ENCODE measurements around the gene ENAH. TPM values are rescaled to one million over a fixed set of nuclear protein-coding genes. Genes with fewer than 3 reads are reported as not detected.
A peak's percentile ranks its signal among the peaks of the same experiment; 100 is the strongest.

The ENAH gene
- total RNA-seq, 1 experiment from 2014 or later = 285 TPM

DNA sequence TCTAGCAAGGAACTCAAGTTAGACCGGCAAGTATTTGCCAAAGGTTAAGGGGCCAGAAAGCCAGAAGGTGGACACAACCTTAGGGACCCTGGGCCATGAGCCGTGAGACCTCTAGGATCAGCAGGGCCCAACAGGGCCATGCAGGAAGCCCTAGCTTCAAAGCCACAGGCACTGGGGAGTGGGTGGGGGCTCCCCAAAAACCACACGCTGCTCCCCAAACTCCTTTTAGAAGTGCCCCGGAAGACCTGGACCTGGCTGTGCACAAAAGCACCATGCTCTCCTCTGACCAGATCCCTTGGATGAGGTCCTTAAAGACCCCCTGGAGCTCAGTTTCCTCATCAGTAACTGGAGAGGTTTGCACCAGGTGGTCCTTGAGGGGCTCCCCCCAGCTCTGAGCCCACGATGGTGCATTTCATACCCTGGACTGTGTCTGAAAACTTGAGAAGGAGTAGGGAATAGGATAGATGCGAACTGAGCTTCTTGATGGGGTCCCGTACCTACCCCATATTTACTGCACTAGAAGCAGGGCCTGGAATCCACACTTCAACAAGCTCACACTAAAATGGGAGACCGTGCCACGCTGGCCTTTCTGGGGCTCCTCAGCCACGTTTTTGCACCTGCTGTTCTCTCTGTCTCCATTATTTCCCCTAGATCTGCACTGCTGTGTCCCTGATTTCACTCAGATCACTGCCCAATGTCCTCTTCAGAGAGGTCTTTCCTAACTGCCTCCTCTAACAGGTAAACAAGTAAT lies 184.5 kb downstream of the ENAH start:
- Histone ChIP-seq H2AFZ (ENCODE audit: low read length) (no peak overlapping the region), H3K4ac (ENCODE audit: low read depth, low read length) (no peak overlapping the region), H4K8ac (replicated peaks; ENCODE audit: insufficient read length, low read depth, low read length) (no peak overlapping the region), H3K79me2 (ENCODE audit: insufficient read depth, low read length) (no peaks in the 10 kb centered on the region), H4K20me1 (ENCODE audit: control insufficient read depth, insufficient read depth, insufficient read length) (no peaks in the 10 kb centered on the region), H2AK5ac (ENCODE audit: insufficient read length, low read length) (no peak overlapping the region), H3K23ac (ENCODE audit: insufficient read length, low read depth, low read length) (no peak overlapping the region), H3K56ac (ENCODE audit: insufficient read length, low read depth, low read length) (no peak overlapping the region), H3K23me2 (ENCODE audit: insufficient read length, low read depth, low read length, poor library complexity, severe bottlenecking) (no peaks in the 10 kb centered on the region), H3K18ac (ENCODE audit: insufficient read length, low read depth, low read length) (no peak overlapping the region), H3K4me2 (ENCODE audit: insufficient read depth, insufficient read length, low read length) (no peak overlapping the region), H3K9ac (ENCODE audit: extremely low read depth, insufficient read length, low read length) (no peak overlapping the region), H3K27me3 (ENCODE audit: insufficient read depth, low read length) (no peaks in the 10 kb centered on the region), H3K27ac (ENCODE audit: insufficient read length, low read depth, low read length) (no peak overlapping the region), H3K14ac (ENCODE audit: insufficient read depth, low read length) (no peak overlapping the region), H4K91ac (ENCODE audit: insufficient read length, low read depth, low read length) (no peak overlapping the region), H2BK120ac (ENCODE audit: low read depth, low read length, poor library complexity, severe bottlenecking) (no peak overlapping the region), H3K79me1 (ENCODE audit: insufficient read depth, low read depth, low read length, poor library complexity, severe bottlenecking) (no peaks in the 10 kb centered on the region), H2BK15ac (ENCODE audit: low read depth, low read length) (no peak overlapping the region), H4K5ac (ENCODE audit: insufficient read length, low read depth, low read length) (no peak overlapping the region), H3T11ph (ENCODE audit: low read length) (no peak overlapping the region), H2BK5ac (ENCODE audit: insufficient read length, low read length) (no peak overlapping the region), H3K4me1 (ENCODE audit: insufficient read depth, low read length) (peaks cover 7% of the 10 kb centered on the region; the same call in 1 of the 2 replicates), H2BK20ac (ENCODE audit: low read depth, low read length, poor library complexity, severe bottlenecking) (no peak overlapping the region), H3K9me3 (ENCODE audit: control insufficient read depth, low read depth, low read length) (no peaks in the 10 kb centered on the region), H2BK12ac (ENCODE audit: insufficient read length, low read depth, low read length) (no peak overlapping the region)
- H3K4me1 Mint-ChIP-seq = peaks cover 22 to 23% of the 10 kb centered on the region in 2 experiments
- no peak overlapping the region for H3K4me3 Mint-ChIP-seq
- WGBS (ENCODE audit: extremely low coverage, insufficient read length, low lambda C conversion rate) = no CpG with 5 or more reads among the region's 10 CpGs
- H3K36me3 Mint-ChIP-seq (ENCODE audit: insufficient read depth in 1 of 3, low read depth in 3 of 3) = no peaks in the 10 kb centered on the region
- H3K27ac Mint-ChIP-seq = no peak overlapping the region
- no peaks in the 10 kb centered on the region for H3K9me3 Mint-ChIP-seq
- H3K27me3 Mint-ChIP-seq (ENCODE audit: low read depth) = peaks cover 2% of the 10 kb centered on the region
- peak; percentile 16 for DNase-seq
- TF ChIP-seq, protein P1, sequence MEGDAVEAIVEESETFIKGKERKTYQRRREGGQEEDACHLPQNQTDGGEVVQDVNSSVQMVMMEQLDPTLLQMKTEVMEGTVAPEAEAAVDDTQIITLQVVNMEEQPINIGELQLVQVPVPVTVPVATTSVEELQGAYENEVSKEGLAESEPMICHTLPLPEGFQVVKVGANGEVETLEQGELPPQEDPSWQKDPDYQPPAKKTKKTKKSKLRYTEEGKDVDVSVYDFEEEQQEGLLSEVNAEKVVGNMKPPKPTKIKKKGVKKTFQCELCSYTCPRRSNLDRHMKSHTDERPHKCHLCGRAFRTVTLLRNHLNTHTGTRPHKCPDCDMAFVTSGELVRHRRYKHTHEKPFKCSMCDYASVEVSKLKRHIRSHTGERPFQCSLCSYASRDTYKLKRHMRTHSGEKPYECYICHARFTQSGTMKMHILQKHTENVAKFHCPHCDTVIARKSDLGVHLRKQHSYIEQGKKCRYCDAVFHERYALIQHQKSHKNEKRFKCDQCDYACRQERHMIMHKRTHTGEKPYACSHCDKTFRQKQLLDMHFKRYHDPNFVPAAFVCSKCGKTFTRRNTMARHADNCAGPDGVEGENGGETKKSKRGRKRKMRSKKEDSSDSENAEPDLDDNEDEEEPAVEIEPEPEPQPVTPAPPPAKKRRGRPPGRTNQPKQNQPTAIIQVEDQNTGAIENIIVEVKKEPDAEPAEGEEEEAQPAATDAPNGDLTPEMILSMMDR (conservative IDR thresholded peaks at IDR 0.05) = no peak
